HUDEP-2 (cell line): ENCODE measurements around the gene AHCYL1.
"Not testable (repeated sequence)": the region's sequence is repeated elsewhere in the genome, so short reads cannot be mapped to it uniquely, and the experiment has no call there.

Experiments
- DNase-seq, 76 experiments: peaks; one replicate each; lab custom pipeline; 2025; ENCODE audit not compliant: unreplicated experiment in 76 of 76; lab: John Stamatoyannopoulos, UW

AHCYL1 gene

DNA sequence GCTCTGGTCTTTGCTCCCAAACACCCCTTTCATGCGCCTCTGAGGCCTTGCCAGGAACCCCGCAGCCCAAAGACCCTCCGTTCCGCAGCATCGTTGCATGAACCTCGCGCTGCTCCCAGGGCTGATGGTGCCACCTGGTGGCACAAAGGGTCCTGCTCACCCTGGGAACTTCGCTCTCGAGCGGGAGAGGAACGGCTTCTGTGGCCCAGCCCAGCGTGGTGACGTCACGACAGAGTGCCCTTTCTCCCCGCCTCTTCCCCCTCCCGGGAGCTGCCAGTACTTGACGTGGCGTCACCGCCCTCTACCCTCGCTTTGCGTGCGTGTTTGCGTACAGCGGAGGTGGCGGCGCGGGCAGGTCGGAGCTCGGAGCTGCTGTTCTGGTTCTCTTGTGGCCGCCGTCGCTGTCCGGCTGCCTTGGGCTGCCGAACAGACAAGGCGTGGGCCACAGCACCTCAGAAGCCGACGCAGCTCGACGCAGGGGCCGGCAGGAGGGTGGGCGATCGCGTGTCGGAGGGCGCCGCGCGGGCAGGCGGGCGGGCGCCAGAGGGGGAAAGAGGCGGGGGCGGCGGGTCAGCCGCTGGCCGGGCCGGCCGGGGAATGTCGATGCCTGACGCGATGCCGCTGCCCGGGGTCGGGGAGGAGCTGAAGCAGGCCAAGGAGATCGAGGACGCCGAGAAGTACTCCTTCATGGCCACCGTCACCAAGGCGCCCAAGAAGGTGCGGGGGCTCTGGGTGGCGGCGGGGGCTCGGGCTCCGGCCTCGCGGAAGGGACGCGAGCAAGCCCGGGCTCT lies at the start of gene AHCYL1:
TSS of gene AHCYL1 (plus strand) at position 310 of the 791 bp plus-strand sequence. CDS start at position 598, 288 bp downstream.
- peak in 75 of 76 experiments; percentile 53 to 99 (median 97) for DNase-seq

DNA sequence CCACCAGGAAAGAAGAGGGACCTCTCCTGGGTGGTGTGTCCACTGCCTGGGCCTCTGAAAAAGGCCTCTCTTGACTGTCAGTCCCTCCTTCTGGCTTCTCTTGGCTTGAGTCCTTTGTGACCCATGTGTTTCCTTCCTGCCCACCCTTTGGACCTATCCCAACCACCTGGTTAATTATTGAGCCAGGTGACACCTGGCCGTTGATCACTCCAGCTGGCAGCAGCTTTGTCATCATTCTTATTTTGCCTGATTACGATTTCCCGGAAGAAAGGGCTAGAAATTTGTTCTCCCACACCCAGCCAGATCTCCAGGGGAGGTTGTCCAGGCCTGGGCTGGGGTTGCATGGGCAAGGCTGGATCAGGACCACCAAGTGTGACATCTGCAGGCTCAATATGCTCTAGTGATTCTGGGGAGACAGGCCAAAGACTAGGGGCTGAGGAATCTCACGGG lies 49.1 kb upstream of the AHCYL1 start:
- DNase-seq, result no peak

DNA sequence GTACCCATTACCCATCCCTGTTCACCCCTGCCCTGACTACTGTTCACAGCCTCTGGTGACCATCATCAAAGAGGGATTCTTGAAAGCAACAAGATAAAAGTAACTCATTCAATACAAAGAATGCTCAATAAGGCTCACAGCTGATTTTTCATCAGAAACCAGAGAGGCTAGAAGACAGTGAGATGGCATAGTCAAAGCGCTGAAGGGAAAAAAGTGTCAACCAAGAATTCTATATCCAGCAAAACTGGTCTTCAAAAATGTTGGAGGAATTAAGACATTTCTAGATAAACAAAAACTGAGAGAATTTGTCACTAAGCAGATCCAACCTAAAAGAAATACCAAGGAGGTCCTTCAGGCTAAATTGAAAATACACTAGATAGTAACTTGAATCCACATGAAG lies 46.8 kb upstream of the AHCYL1 start:
- DNase-seq, result no peak

DNA sequence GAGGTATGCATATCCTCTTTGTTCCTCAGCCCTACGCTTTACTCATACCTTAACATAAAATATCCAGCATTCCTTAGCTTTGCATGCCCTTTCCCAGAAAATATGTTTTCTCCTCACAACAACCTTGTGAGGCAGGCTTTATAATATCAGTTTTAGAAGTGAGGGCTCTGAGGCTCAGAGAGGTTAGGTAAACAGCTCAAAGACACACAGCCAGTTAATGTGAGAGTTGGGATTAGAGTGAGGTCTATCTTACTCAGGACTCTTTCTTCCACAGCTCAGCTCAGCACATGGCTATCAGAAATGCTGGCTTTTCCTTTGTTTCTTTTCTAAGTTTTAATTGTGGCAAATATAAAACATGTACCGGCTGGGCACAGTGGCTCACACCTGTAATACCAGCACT lies 46.0 kb upstream of the AHCYL1 start:
- no peak for DNase-seq

DNA sequence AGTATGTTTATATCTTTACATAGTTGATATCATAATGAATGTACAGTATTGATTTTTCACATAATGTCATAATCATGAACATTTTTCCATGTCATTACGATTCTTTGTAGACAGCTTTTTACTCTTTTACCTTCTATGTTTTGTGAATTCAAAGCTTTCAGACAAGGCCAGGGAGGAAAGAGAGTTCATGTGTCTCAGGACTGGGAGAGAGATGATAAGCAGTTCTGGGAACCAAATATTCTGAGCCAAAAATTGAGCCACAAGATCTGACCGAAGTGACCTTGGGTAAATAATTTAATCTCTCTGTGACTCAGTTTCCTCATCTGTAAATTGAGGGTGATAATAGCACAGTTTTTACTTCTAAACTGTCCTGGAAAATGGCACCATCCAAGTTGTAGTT lies 42.1 kb upstream of the AHCYL1 start:
- no peak for DNase-seq

DNA sequence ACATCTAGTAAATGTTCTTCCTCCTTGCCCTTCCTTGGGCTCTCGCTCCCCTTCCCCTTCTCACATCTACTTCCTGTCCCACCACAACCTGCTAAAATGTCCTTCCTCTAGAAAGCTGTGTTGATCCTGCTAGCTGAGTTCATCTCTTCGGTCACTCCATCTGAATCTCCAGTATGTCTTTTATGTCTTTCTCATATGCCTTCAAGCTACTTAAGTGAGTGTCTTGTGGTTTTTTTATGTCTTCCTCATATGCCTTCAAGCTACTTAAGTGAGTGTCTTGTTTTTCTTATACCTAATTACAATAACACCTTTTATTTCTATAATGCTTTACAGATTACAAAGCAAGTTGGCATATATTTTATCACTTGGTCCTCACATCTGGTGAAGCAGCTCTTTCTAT lies 40.0 kb upstream of the AHCYL1 start:
- DNase-seq, result no peak

DNA sequence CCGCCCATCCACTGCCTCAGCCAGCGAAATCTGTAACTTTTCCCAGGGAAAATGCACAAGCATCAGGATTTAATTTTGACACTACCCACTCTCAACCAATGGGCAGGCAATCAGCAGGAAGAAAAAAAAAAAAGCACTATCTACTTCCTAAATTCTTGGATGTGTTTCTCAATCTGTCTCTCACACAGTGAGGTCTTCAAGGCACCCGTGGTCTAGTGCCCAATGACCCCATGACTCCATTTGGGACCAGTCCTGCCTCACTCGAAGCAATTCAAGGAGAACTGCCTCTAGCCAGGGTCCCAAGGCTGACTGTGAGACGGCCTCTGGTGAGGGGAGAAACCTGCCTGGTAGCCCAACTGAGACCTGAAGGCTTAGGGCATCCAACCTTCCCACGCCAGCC lies 38.1 kb upstream of the AHCYL1 start:
- no peak for DNase-seq

DNA sequence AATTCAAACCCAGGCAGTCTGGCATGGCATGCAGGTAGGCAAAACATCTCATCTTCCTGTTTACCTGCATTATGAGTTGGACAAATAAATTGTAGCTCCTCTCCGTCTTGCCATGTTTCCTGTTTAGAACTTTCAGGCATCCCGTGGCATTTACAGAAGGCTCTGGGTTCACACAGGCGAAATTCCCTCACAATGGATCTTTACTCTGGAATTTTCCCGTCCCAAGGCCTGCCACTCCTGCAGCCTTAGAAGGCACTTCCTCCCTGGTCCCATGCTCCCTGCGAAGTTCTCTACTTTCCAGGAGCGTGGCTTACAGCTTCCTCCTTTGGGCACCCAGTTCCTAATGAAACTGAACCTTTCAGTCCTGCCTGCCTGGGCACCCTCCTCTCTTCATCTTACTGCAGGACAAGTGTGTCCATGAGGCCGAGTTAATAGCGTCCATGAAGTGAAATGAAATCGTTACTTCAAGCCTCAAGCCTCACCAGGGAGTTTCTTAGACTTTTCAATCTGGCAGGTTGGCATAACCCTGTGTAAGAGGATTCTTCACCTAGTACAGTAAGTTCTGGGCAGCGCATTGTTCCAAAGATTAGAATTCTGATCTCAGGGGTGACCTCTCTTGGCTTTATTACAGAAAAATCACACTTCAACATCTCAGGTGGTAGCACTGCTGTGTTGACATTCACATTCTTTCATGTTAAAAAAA lies 36.8 kb upstream of the AHCYL1 start:
- no peak for DNase-seq

DNA sequence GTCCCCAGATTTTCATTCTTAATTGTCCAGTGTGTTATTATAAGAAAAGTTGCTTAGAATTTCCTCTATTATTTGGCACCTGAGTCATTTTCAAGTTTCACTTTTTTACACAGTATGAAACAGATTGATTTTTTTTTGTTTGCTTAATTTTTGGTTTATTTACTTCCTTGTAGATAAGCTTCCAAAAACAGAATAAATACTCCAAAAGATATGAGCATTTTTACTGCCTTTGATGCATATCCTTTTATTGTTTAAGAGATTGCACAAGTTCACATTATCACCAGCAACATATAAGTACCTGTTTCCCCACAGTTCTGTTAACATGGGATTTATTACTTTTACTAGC lies 36.3 kb upstream of the AHCYL1 start:
- no peak for DNase-seq

DNA sequence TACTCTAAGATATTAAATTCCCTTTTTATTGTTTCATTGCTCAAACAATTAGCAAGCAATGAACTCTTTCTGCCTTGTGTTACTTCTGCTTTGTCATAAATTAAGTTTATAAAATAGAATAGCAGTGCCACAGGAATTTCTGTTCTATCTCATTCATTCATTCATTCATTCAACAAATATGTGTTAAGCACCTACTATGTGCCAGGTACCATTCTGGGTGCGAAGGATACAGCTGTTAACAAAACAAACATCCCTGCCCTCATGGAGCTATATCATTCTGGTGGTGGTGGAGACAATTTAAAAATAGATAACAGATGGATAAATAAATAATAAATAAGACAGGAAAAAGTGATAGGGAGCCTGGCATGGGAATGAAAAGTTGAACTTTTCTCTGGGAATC lies 34.5 kb upstream of the AHCYL1 start:
- no peak for DNase-seq

DNA sequence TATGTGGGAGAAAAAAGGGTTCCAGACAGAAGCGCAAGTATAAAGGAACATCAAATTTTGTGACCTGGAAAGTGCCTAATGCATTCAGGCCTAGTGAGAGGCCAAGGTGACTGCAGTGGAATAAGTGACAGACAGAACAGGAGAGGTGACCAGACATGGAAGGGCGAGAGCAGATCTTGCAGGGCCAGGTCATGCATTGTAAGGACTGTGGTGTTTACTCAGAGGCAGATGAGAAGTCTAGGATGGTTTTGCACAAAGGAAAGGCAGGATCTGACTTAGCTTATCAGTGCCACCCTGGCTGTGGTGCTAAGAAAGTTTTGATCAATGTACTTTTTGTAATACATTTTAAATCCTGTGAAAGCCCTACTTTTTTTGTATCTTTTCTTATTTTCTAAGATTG lies 34.1 kb upstream of the AHCYL1 start:
- DNase-seq, result no peak

DNA sequence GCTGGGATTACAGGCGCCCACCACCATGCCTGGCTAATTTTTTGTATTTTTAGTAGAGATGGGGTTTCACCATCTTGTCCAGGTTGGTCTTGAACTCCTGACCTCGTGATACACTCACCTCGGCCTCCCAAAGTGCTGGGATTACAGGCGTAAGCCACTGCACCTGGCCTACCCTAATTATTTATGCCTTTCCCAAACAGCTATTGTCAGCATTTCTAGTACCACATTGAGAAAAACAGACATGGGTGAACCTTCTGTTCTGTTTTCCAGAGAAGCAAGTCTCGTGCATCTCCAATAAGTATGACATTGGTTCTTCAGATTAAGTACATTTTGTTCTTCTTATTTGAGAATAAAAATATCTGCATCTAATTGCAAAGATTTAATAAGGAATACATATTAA lies 33.1 kb upstream of the AHCYL1 start:
- DNase-seq, result not testable (repeated sequence)

DNA sequence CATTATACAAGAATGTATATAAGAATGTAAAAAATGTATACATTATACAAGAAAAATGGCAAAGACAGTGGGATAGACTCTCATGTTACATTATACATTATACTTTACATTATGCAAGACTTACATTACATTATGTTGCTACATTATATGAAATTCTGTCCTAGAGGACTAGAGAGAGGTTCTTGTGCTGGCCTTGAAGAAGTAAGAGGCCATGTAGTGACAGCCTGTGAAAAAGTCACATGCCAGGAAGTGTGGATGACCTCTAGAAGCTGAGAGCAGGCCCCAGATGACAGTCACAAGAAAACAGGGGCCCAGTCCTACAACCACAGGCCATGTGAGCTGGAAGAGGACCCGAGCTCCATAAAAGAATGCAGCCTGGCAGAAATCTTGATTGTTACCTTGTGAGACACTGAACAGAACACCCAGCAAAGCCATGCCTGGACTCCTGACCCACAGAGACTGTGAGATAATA lies 30.5 kb upstream of the AHCYL1 start:
- no peak for DNase-seq

DNA sequence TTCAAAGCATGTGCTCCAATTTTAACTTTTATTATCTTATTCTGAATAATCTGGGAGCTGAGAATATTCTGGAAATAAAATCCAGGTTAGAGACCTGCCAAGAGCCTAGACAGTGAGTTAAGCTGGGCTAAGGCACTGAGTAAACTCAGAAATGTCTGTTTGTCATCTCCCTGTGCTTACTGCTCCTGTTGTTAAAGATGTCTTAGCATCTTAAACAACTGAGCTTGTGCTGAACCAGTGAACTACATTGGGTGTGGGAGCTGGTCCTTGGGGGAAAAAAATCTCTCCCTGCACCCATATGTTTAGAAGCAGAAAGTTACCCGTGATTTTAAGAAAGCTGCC lies 25.0 kb upstream of the AHCYL1 start:
- no peak for DNase-seq

DNA sequence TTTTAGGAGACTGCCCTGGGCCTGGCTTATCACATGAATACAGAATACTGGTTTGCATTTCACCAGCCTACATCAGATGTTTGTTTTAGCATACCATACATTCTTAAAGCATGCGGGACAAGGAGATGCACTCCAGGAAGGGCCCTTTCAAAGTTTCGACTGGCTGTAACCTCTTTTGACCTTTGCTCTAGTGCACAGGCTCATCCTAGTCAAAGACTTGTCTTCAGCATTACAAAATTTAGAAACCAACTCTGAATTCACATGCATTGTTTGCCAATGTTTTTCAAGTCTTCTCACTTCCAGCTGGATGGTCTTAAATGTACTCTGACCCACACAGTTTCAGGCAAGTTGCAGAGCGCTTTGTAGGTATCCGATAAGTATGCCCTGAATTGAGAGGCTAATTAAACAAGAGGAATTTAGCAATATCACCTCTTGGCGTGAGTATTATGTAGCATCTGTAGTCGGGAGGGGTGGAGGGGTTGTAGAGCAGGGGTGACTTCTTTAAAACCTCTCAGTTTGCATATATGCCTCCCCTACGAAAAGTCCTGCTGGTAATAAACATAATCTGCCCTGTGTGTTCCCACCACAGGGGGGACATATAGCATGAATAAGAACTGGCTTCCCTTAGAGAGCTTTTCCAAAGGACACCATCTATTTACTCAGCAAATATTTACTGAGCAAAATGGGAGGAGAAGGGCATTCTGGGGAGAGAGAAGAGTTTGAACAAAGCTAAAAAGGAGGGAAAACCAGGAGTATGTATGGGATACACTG lies 24.4 kb upstream of the AHCYL1 start:
- DNase-seq, result no peak

DNA sequence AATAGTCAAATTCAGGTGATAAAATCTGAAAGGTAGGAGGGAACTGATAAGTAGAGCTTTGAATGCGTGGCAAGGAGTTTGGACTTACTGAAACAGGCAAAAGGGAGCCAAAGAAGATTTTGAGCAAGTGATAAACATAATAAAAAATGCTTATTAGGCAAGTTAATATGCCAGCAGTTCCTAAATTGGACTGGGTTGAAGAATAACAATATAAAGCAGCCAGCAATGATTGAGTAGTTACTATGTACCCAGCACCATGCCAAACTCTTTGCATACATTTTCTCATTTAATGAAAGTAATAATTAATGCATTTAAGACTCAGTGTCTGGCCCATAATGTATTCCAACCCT lies 23.8 kb upstream of the AHCYL1 start:
- no peak for DNase-seq

DNA sequence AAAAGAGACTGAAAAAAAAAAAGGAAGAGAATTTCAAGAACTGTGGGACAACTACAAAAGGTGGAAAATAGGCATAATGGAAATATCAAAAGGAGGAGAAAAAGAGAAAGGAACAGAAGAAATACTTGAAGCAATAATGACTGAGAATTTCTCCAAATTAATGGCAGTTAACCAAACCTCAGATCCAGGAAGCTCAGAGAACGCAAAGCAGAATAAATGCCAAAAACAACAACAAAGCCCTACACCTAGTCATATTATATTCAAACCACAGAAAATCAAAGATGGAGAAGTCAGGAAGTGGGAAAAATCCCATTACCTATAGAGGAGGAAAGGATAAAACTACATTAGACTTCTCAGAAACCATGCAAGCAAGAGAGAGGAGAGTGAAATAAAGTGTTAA lies 20.7 kb upstream of the AHCYL1 start:
- DNase-seq, result no peak

DNA sequence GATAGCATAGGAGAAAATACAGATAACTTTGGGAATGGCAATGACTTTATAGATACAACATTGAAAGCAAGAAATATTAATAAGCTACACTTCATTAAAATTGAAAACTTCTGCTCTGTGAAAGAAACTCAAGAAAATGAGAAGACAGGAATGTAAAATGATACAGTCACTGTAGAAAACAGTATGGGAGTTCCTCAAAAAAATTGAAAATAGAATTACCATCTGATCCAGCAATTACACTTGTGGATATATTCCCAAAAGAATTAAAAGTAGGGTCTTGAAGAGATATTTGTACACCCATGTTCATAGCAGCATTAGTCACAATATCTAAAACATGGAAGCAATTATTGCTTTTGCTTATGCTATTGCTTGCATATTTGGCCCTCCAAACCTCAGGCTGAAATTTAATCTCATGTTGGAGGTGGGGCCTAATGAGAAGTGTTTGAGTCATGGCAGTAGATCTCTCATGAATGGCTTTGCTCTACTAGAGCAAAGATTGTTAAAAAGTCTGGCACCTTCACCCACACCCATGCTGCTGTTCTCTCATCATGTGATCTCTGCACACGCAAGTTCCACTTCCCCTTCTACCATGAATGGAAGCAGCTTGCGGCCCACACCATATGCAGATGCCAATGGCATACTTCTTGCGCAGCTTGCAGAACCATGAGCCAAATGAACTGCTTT lies 15.3 kb upstream of the AHCYL1 start:
- no peak for DNase-seq

DNA sequence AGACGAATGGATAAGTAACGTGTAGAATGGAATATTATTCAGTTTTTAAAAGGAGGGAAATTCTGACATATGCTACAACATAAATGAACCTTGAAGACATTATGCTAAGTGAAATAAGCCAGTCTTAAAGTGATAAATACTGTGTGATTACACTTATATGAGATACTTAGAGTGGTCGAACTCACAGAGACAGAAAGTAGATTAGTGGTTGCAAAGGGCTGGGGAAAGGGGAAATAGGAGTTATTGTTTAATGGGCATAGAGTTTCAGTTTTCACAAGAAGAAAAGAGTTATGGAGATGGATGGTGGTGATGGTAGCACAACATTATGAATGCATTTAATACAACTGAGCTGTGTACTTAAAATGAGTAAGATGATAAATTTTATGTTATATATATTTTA lies 14.7 kb upstream of the AHCYL1 start:
- DNase-seq, result no peak

DNA sequence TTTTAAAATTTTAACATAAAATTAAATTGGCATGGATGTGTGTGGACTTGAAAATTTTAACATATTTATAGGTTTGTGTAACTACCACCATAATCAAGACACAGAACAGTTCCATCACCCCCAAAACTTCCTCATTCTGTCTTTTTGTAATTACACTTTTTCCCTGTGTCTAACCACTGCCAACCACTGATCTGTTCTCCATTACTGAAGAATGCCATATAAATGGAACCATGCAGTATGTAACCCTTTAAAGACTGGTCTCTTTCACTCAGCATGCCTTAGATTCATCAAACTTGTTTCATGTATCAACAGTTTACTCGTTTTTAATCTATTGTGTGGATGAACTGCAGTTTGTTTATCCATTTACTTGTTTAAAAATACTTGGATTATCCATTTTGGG lies 13.0 kb upstream of the AHCYL1 start:
- no peak for DNase-seq

DNA sequence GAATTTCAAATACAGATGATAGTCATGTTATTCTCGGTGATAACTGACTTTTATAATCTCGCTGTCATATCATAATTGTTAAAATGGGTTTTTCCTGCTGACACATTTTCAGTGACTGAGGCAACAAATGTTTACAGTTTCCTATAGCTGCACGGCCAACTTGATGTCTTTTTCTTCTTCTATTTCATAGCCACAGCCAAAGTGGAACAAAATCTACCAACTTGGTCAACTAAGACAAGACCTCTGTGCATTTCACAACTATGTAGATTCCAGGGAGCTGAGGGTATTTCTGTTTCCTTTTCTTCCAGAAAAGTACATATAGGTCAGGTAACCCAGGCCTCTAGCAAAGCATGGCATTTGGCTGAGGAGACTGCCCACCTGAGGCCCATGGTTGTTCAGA lies 10.4 kb upstream of the AHCYL1 start:
- no peak for DNase-seq
